ENCODE data around the gene ACAD8.

Gene ACAD8

GRCh38 chr11:134294664-134295063 lies 41.3 kb downstream of the ACAD8 start:
- H3K4me3 ChIP-seq (ENCODE audit: insufficient read depth, low read depth, low read length, poor library complexity, severe bottlenecking): no peak overlapping the region
- no peak overlapping the region for H3K27ac ChIP-seq (ENCODE audit: insufficient read depth, low read length, poor library complexity, severe bottlenecking)
- H3K27me3 ChIP-seq (replicated peaks; ENCODE audit: control insufficient read depth, insufficient read depth, low read length, poor library complexity, severe bottlenecking): no peaks in the 10 kb centered on the region
- no peaks in the 10 kb centered on the region for H3K36me3 ChIP-seq (ENCODE audit: control insufficient read depth, insufficient read depth, low read length)
- H3K9me3 ChIP-seq (ENCODE audit: control insufficient read depth, low read length): no peaks in the 10 kb centered on the region
- DNase-seq: no peak
- H3K4me1 ChIP-seq (ENCODE audit: control insufficient read depth, insufficient read depth, low read length, poor library complexity, severe bottlenecking): no peaks in the 10 kb centered on the region

- Histone ChIP-seq H3K9me3 (ENCODE audit: control insufficient read depth, low read length) (no peaks in the 10 kb centered on the region), H3K27me3 (replicated peaks; ENCODE audit: control insufficient read depth, insufficient read depth, low read length, poor library complexity, severe bottlenecking) (no peaks in the 10 kb centered on the region), H3K27ac (ENCODE audit: insufficient read depth, low read length, poor library complexity, severe bottlenecking) (no peak overlapping the region), H3K36me3 (ENCODE audit: control insufficient read depth, insufficient read depth, low read length) (no peaks in the 10 kb centered on the region), H3K4me3 (ENCODE audit: insufficient read depth, low read depth, low read length, poor library complexity, severe bottlenecking) (no peak overlapping the region), H3K4me1 (ENCODE audit: control insufficient read depth, insufficient read depth, low read length, poor library complexity, severe bottlenecking) (no peaks in the 10 kb centered on the region)
- no peak for DNase-seq
Measured at GRCh38 chr11:134312223-134312622, 58.9 kb downstream of the ACAD8 start.

DNA sequence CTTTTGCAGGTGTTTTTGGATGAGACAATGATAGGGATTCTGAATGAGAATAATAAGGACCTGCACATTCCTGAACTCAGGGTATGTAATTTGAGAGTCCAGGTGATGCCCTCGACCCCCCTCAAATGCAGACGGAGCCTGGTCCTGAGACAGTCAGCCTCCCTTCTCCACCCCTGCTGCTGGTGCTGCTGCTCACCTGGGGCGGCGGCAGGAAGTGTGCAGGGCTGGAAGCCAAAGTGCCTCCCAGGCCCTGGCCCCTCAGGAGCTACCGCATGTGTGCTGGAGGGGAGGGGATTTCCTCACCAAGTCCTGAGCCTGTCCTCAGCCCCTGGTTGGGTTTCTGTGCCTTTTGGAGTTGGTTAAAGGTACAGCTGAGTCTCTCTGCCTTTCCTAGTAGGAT lies 59.4 kb downstream of the ACAD8 start:
- no peaks in the 10 kb centered on the region for H3K36me3 ChIP-seq (ENCODE audit: control insufficient read depth, insufficient read depth, low read length)
- H3K27me3 ChIP-seq (replicated peaks; ENCODE audit: control insufficient read depth, insufficient read depth, low read length, poor library complexity, severe bottlenecking): no peaks in the 10 kb centered on the region
- no peak overlapping the region for H3K4me3 ChIP-seq (ENCODE audit: insufficient read depth, low read depth, low read length, poor library complexity, severe bottlenecking)
- no peak for DNase-seq
- H3K27ac ChIP-seq (ENCODE audit: insufficient read depth, low read length, poor library complexity, severe bottlenecking): no peak overlapping the region
- no peaks in the 10 kb centered on the region for H3K9me3 ChIP-seq (ENCODE audit: control insufficient read depth, low read length)
- no peaks in the 10 kb centered on the region for H3K4me1 ChIP-seq (ENCODE audit: control insufficient read depth, insufficient read depth, low read length, poor library complexity, severe bottlenecking)

- no peaks in the 10 kb centered on the region for H3K9me3 ChIP-seq (ENCODE audit: control insufficient read depth, low read length)
- H3K27me3 ChIP-seq (replicated peaks; ENCODE audit: control insufficient read depth, insufficient read depth, low read length, poor library complexity, severe bottlenecking): no peaks in the 10 kb centered on the region
- DNase-seq: no peak
- H3K4me3 ChIP-seq (ENCODE audit: insufficient read depth, low read depth, low read length, poor library complexity, severe bottlenecking): no peak overlapping the region
- H3K27ac ChIP-seq (ENCODE audit: insufficient read depth, low read length, poor library complexity, severe bottlenecking): no peak overlapping the region
- no peaks in the 10 kb centered on the region for H3K36me3 ChIP-seq (ENCODE audit: control insufficient read depth, insufficient read depth, low read length)
- H3K4me1 ChIP-seq (ENCODE audit: control insufficient read depth, insufficient read depth, low read length, poor library complexity, severe bottlenecking): no peaks in the 10 kb centered on the region
Measured at GRCh38 chr11:134313379-134313778, 60.0 kb downstream of the ACAD8 start.

DNA sequence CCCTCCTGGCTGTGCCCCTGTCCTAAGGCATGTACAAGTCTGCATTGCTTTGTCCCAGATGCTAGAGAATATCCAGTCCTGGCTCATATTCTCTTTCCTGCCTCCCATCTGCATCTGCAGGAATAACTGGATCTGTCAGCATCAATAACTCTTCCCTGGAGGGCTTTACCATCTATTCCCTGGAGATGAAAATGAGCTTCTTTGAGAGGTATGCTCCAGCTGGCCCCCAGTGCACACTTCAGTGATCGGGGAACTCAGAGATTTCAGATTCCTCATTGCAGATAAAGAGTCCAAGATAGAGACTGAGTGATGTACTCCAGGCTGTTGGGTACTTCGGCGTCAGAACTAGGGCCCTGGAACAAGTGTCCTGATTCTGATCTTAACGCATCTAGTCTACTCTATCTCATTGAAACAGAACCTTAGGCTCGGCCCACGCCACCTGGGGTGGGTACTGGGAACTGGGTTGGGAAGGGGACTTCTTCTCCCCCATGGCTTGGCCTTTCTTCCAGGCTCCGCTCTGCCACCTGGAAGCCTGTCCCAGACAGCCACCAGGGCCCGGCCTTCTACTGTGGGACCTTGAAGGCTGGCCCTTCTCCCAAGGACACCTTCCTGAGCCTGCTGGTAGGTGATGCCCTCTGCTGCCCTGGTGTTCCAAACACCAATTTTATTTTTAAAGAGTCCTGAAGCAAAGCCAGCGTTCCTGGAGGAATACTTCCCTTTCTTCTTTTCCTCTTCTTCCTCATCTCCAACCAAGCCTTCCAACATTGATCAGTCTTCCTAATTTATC lies 60.6 kb downstream of the ACAD8 start:
- H3K36me3 ChIP-seq (ENCODE audit: control insufficient read depth, insufficient read depth, low read length): no peaks in the 10 kb centered on the region
- no peak overlapping the region for H3K4me3 ChIP-seq (ENCODE audit: insufficient read depth, low read depth, low read length, poor library complexity, severe bottlenecking)
- no peaks in the 10 kb centered on the region for H3K9me3 ChIP-seq (ENCODE audit: control insufficient read depth, low read length)
- H3K4me1 ChIP-seq (ENCODE audit: control insufficient read depth, insufficient read depth, low read length, poor library complexity, severe bottlenecking): no peaks in the 10 kb centered on the region
- no peaks in the 10 kb centered on the region for H3K27me3 ChIP-seq (replicated peaks; ENCODE audit: control insufficient read depth, insufficient read depth, low read length, poor library complexity, severe bottlenecking)
- no peak for DNase-seq
- H3K27ac ChIP-seq (ENCODE audit: insufficient read depth, low read length, poor library complexity, severe bottlenecking): no peak overlapping the region

Data from effector memory CD4-positive, alpha-beta T cell (primary cell).